ENCODE measurements around the gene PRR20D.
"Not testable (repeated sequence)": the region's sequence is repeated elsewhere in the genome, so short reads cannot be mapped to it uniquely, and the experiment has no call there.

Gene PRR20D

GRCh38 chr13:57160332-57160731 is at the start of gene PRR20D:
Gene PRR20D, plus strand, starts transcription at chr13:57160632. Its CDS starts 387 bp downstream, at chr13:57161019.
- DNase-seq (ENCODE audit: low read depth) = not testable (repeated sequence)

GRCh38 chr13:57114945-57115344 is 45.5 kb upstream of the PRR20D start:
- no peak for DNase-seq (ENCODE audit: low read depth)

- no peak for DNase-seq (ENCODE audit: low read depth)
These were observed 36.8 kb upstream of the PRR20D start for GRCh38 chr13:57123681-57124080.

DNA sequence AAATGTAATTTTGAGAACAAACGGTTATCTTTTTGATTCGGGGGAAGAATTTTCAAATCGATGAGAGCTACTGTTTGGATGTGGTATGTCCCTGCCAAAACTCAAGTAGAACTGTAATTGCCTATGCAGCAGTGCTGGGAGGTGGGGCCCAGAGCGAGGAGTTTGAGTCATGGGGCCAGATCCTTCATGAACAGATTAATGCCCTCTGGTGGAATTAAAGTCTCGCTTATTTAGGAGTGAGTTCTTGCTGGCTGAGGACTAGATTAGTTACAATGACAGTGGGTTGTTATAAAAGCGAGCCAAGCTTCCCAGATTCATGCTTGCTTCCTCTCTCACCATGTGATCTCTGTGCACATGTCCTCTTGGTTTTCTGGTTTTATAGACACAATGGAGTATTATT is 31.5 kb upstream of the PRR20D start:
- no peak for DNase-seq (ENCODE audit: low read depth)

DNA sequence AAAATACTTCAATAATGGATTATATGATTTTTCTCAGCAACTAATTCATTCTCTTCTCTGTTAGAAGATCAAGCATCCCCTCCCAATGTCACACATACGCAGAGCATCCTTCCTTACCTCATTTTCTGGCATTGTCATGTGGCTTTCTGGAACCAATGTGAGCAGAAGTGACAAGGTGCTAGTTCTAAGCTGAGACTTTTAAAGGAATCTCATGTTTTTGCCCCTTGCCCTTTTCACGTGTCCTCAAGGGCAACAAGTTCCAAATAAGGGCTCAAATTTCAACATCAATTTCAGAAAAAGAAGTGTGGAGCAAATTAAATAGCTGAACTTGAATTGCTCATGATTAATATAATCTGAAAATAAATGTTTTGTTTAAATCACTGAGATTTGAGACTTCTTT is 24.3 kb upstream of the PRR20D start:
- DNase-seq (ENCODE audit: low read depth) = no peak

DNA sequence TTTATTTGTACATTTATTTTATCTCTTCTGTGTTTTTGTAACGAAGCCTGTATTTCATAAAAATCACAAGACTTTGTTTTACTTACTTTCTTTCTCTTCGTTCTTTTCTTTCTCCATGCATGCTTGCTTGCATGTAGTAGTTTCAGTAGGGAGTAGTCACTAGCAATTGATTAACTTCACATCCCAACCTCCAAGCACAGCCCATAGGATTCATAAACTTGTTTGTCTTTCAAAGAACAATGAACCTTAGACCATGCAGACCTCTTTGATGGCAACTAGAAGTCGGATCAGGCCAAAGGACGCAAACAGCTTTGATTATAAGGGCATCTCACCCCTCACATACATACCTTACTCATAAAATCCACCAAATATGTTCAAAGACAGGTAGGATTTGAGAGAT is 22.8 kb upstream of the PRR20D start:
- DNase-seq (ENCODE audit: low read depth) = no peak

GRCh38 chr13:57138988-57139387 is 21.4 kb upstream of the PRR20D start:
- no peak for DNase-seq (ENCODE audit: low read depth)

DNA sequence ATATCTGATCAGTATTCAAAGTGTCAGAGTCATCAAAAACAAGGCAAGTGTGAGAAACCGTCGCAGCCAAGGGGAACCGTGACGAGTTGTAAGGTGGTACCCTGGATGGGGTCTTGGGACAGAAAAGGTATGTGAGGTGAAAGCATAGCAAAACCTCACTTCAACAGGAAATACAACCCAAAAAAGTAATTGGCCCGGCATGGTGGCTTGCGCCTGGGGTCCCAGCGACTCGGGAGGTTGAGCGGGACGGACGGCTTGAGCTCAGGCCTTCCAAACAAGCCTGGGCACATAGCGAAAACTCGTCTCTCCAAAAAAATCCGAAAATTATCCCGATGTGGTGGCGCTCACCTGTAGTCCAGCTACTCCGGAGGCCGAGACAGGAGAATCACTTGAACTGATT is 20.7 kb upstream of the PRR20D start:
- not testable (repeated sequence) for DNase-seq (ENCODE audit: low read depth)

GRCh38 chr13:57140235-57140968 is 20.0 kb upstream of the PRR20D start, which contains the start of gene PRR20A:
Gene PRR20A, plus strand, starts transcription at chr13:57140918. Its CDS starts 387 bp downstream, at chr13:57141305.
- DNase-seq (ENCODE audit: low read depth) = not testable (repeated sequence)

- not testable (repeated sequence) for DNase-seq (ENCODE audit: low read depth)
These were observed 13.2 kb upstream of the PRR20D start, which contains the start of gene PRR20B for GRCh38 chr13:57147188-57147587. Gene PRR20B, plus strand, starts transcription at chr13:57147488. Its CDS starts 387 bp downstream, at chr13:57147875.

- DNase-seq (ENCODE audit: low read depth) = peak; percentile 0
These were observed 12.3 kb upstream of the PRR20D start for GRCh38 chr13:57148106-57148505.

- not testable (repeated sequence) for DNase-seq (ENCODE audit: low read depth)
These were observed 6.7 kb upstream of the PRR20D start, which contains the start of gene PRR20C for GRCh38 chr13:57153761-57154160. Gene PRR20C, plus strand, starts transcription at chr13:57154061. Its CDS starts 387 bp downstream, at chr13:57154448.

- not testable (repeated sequence) for DNase-seq (ENCODE audit: low read depth)
These were observed 6.5 kb downstream of the PRR20D start, which contains the start of gene PRR20E for GRCh38 chr13:57166897-57167296. Gene PRR20E, plus strand, starts transcription at chr13:57167197. Its CDS starts 387 bp downstream, at chr13:57167584.

GRCh38 chr13:57191667-57192066 is 31.2 kb downstream of the PRR20D start:
- no peak for DNase-seq (ENCODE audit: low read depth)

DNA sequence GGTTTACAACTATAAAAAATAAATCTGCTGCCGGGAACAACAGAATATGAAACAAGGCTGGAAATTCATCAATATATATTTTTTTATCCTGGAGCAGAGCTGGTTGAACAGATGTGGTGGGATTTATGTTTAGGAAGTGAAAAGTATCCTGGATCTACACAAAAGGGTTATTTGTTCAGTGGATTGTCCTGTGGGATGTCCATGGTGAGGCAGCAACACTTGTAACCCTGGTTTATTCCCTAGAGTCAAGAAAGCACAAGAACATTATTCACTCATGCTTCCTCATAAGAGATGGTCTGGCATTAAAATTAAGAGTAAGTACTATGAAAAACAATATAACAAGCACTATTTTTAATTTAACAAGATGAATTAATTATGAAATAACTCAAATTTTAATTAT is 52.6 kb downstream of the PRR20D start:
- DNase-seq (ENCODE audit: low read depth) = no peak

Measured in stimulated activated CD8-positive, alpha-beta memory T cell treated with anti-CD3 and anti-CD28 coated beads, Interleukin-15, amount 100 ng/mL, for 1 hour (primary cell).